T-cell (primary cell): ENCODE measurements around the gene RBKS. TPM values are rescaled to one million over a fixed set of nuclear protein-coding genes. Genes with fewer than 3 reads are reported as not detected.

Experiments used
- ATAC-seq, 4 experiments: fragments of 200-7000 bp in 3 of 4; fragments of 150-1000 bp in 1 of 4; cut with Tn5 transposase; replicated peaks in 1 of 4; 1 replicate in 3 of 4; 2 replicates in 1 of 4; pipeline ENCODE4 v1.10.0; 2021; ENCODE audit warnings: moderate library complexity in 3 of 4, mild to moderate bottlenecking in 2 of 4, moderate number of reproducible peaks in 1 of 4
- CTCF ChIA-PET, 2 donors: fragments of 300-600 bp; sonication (Branson Sonifier 250); formaldehyde crosslinking; loops; one replicate each; lab custom pipeline; 2022; ENCODE audit warnings: antibody characterized with exemption in 2 of 2; lab: Charles Lee
- POLR2A ChIA-PET, 2 donors: fragments of 300-600 bp; sonication (Branson Sonifier 250); formaldehyde crosslinking; loops; one replicate each; lab custom pipeline; 2022; ENCODE audit warnings: antibody characterized with exemption in 2 of 2; lab: Charles Lee
- DNase-seq, 35 experiments: peaks; one replicate each; pipeline versions ENCODE4 v3.0.0 to v3.0.0-alpha.2; 2013 to 2023
- H3K27ac ChIP-seq: one replicate; pipeline ENCODE4 v1.5.1; 2013; ENCODE audit warnings: low read length
- H3K27me3 ChIP-seq, 2 experiments: replicated peaks in 1 of 2; 1 replicate in 1 of 2; 2 replicates in 1 of 2; pipeline versions ENCODE4 v1.6.1 to v1.7.0; 2013; ENCODE audit warnings: low read length in 1 of 2, mixed read lengths in 1 of 2; ENCODE audit not compliant: control insufficient read depth in 2 of 2, insufficient read depth in 2 of 2; ENCODE audit errors: extremely low read depth in 1 of 2
- H3K36me3 ChIP-seq, 2 donors: 1 replicate in 1 of 2; 2 replicates in 1 of 2; pipeline versions ENCODE4 v1.6.1 to v1.7.0; 2013; ENCODE audit warnings: low read length in 1 of 2; ENCODE audit not compliant: control insufficient read depth in 2 of 2, insufficient read depth in 1 of 2; ENCODE audit errors: extremely low read depth in 1 of 2
- H3K4me1 ChIP-seq, 2 experiments: 1 replicate in 1 of 2; 2 replicates in 1 of 2; pipeline versions ENCODE4 v1.6.1 to v1.7.0; 2013; ENCODE audit warnings: low read length in 2 of 2, mixed read lengths in 1 of 2; ENCODE audit not compliant: insufficient read depth in 2 of 2, control insufficient read depth in 1 of 2; ENCODE audit errors: extremely low read depth in 1 of 2
- H3K4me3 ChIP-seq, 2 donors: 1 replicate in 1 of 2; 2 replicates in 1 of 2; pipeline versions ENCODE4 v1.5.1 to v1.7.0; 2013; ENCODE audit warnings: mild to moderate bottlenecking in 2 of 2, low read length in 1 of 2, moderate library complexity in 1 of 2; ENCODE audit not compliant: control insufficient read depth in 1 of 2; ENCODE audit errors: extremely low read depth in 1 of 2
- H3K9me3 ChIP-seq: 2 replicates; pipeline ENCODE4 v1.7.0; 2013
- H3K27ac Mint-ChIP-seq, 2 donors: one replicate each; pipeline ENCODE4 v1.8.0; 2020 to 2021; ENCODE audit warnings: mild to moderate bottlenecking in 2 of 2, mixed read lengths in 2 of 2
- H3K27me3 Mint-ChIP-seq, 2 donors: one replicate each; pipeline ENCODE4 v1.8.0; 2021 to 2022; ENCODE audit warnings: mixed read lengths in 2 of 2
- H3K36me3 Mint-ChIP-seq: one replicate; pipeline ENCODE4 v1.8.0; 2021; ENCODE audit warnings: mixed read lengths
- H3K4me1 Mint-ChIP-seq, 3 donors: one replicate each; pipeline ENCODE4 v1.8.0; 2020 to 2022; ENCODE audit warnings: mixed read lengths in 3 of 3, mild to moderate bottlenecking in 1 of 3
- H3K4me3 Mint-ChIP-seq, 3 donors: one replicate each; pipeline ENCODE4 v1.8.0; 2020 to 2022; ENCODE audit warnings: mild to moderate bottlenecking in 3 of 3, mixed read lengths in 3 of 3, moderate library complexity in 3 of 3
- H3K9me3 Mint-ChIP-seq, 3 donors: one replicate each; pipeline ENCODE4 v1.8.0; 2020 to 2022; ENCODE audit warnings: mixed read lengths in 3 of 3
- WGBS: methylation state at CpG from one replicate; pipeline ENCODE4 v1.1.5; 2013; ENCODE audit warnings: missing lambda C conversion rate; ENCODE audit not compliant: insufficient coverage; 5-methylcytosine and 5-hydroxymethylcytosine counted together
- total RNA-seq, 35 experiments: library from RNA in 6 of 35; stranded (reverse) in 6 of 35; fragments of 120-200 nt in 1 of 35; gene quantifications; one replicate each; pipeline versions ENCODE4 v1.2.1 to v1.2.4 and lab custom pipeline; 2013 to 2026

Gene RBKS
- total RNA-seq, 5 donors from 2014 or later (not counting 1 experiment from before 2014, with no cell fraction given) = 1.1 to 6.7 (median 1.5) TPM

- no peaks in the 10 kb centered on the region for H3K9me3 Mint-ChIP-seq
- H3K4me1 Mint-ChIP-seq = peaks cover 39 to 57% (median 50%) of the 10 kb centered on the region in 3 donors
- Histone ChIP-seq H3K4me3 (no peak overlapping the region), H3K27ac (no peak overlapping the region), H3K27me3 (no peaks in the 10 kb centered on the region), H3K4me1 (no peaks in the 10 kb centered on the region), H3K36me3 (peaks cover 0 to 8% of the 10 kb centered on the region in 2 donors), H3K9me3 (no peaks in the 10 kb centered on the region)
- CTCF ChIA-PET = no interaction called here
- H3K36me3 Mint-ChIP-seq = peaks cover 70% of the 10 kb centered on the region
- WGBS = no CpG with 5 or more reads among the region's 2 CpGs
- ATAC-seq (no peak), DNase-seq (no peak)
- H3K4me3 Mint-ChIP-seq = no peak overlapping the region
- no peak overlapping the region for H3K27ac Mint-ChIP-seq
- POLR2A ChIA-PET = no interaction called here
- no peaks in the 10 kb centered on the region for H3K27me3 Mint-ChIP-seq
Measured at GRCh38 chr2:27903018-27903417, 12.8 kb upstream of the RBKS start.

GRCh38 chr2:27902098-27902497 lies 11.9 kb upstream of the RBKS start:
- peaks cover 73% of the 10 kb centered on the region for H3K36me3 Mint-ChIP-seq
- ChIA-PET CTCF (no interaction called here), POLR2A (no interaction called here)
- no peaks in the 10 kb centered on the region for H3K27me3 Mint-ChIP-seq
- H3K9me3 Mint-ChIP-seq = no peaks in the 10 kb centered on the region
- ATAC-seq = no peak
- H3K4me3 Mint-ChIP-seq = no peak overlapping the region
- peaks cover 0 to 8% of the 10 kb centered on the region in 2 donors for H3K36me3 ChIP-seq
- no peaks in the 10 kb centered on the region for H3K4me1 ChIP-seq
- H3K27ac Mint-ChIP-seq = no peak overlapping the region
- DNase-seq = no peak
- no CpG with 5 or more reads among the region's 1 CpG for WGBS
- peaks cover 48 to 62% (median 54%) of the 10 kb centered on the region in 3 donors for H3K4me1 Mint-ChIP-seq
- H3K27ac ChIP-seq = no peak overlapping the region
- H3K27me3 ChIP-seq = no peaks in the 10 kb centered on the region
- no peak overlapping the region for H3K4me3 ChIP-seq
- no peaks in the 10 kb centered on the region for H3K9me3 ChIP-seq

GRCh38 chr2:27901234-27901633 lies 11.0 kb upstream of the RBKS start:
- ATAC-seq (no peak), DNase-seq (no peak)
- H3K4me1 ChIP-seq = peaks cover 0 to 4% of the 10 kb centered on the region in 2 experiments
- H3K9me3 ChIP-seq = no peaks in the 10 kb centered on the region
- ChIA-PET CTCF (no interaction called here), POLR2A (no interaction called here)
- no peak overlapping the region for H3K27ac ChIP-seq
- H3K4me3 ChIP-seq = no peak overlapping the region
- peaks cover 74% of the 10 kb centered on the region for H3K36me3 Mint-ChIP-seq
- H3K9me3 Mint-ChIP-seq = no peaks in the 10 kb centered on the region
- no peak overlapping the region for H3K27ac Mint-ChIP-seq
- no peak overlapping the region for H3K4me3 Mint-ChIP-seq
- H3K27me3 Mint-ChIP-seq = no peaks in the 10 kb centered on the region
- H3K36me3 ChIP-seq = peaks cover under 1 to 15% of the 10 kb centered on the region in 2 donors
- H3K27me3 ChIP-seq = no peaks in the 10 kb centered on the region
- H3K4me1 Mint-ChIP-seq = peaks cover 50 to 67% (median 55%) of the 10 kb centered on the region in 3 donors
- no CpG with 5 or more reads among the region's 1 CpG for WGBS

- H3K4me3 Mint-ChIP-seq = no peak overlapping the region
- peaks cover 4 to 5% of the 10 kb centered on the region in 2 experiments for H3K4me1 ChIP-seq
- H3K4me1 Mint-ChIP-seq = peaks cover 47 to 67% (median 59%) of the 10 kb centered on the region in 3 donors
- H3K27ac Mint-ChIP-seq = peak overlapping the region; percentile 36 to 64
- no peak overlapping the region for H3K27ac ChIP-seq
- ChIA-PET POLR2A (no interaction called here), CTCF (no interaction called here)
- H3K36me3 ChIP-seq = peaks cover 3 to 20% of the 10 kb centered on the region in 2 donors
- DNase-seq (peak in 1 of 35 experiments; percentile 42), ATAC-seq (peak in 1 of 4 experiments; percentile 84)
- H3K9me3 ChIP-seq = no peaks in the 10 kb centered on the region
- H3K4me3 ChIP-seq = no peak overlapping the region
- no peaks in the 10 kb centered on the region for H3K27me3 Mint-ChIP-seq
- no peaks in the 10 kb centered on the region for H3K27me3 ChIP-seq
- no peaks in the 10 kb centered on the region for H3K9me3 Mint-ChIP-seq
- peaks cover 69% of the 10 kb centered on the region for H3K36me3 Mint-ChIP-seq
Measured at GRCh38 chr2:27897717-27898116, 7.5 kb upstream of the RBKS start.

GRCh38 chr2:27893006-27893405 lies 2.8 kb upstream of the RBKS start:
- Mint-ChIP-seq H3K27ac (peak overlapping the region in 1 of 2 donors; percentile 11), H3K36me3 (peaks cover 41% of the 10 kb centered on the region), H3K27me3 (peaks cover 0 to 1% of the 10 kb centered on the region in 2 donors), H3K9me3 (no peaks in the 10 kb centered on the region), H3K4me1 (peaks cover 69 to 79% (median 79%) of the 10 kb centered on the region in 3 donors), H3K4me3 (peak overlapping the region in 1 of 3 donors; percentile 9)
- Histone ChIP-seq H3K36me3 (peaks cover 3 to 12% of the 10 kb centered on the region in 2 donors), H3K9me3 (no peaks in the 10 kb centered on the region), H3K27ac (no peak overlapping the region), H3K4me3 (no peak overlapping the region), H3K27me3 (no peaks in the 10 kb centered on the region), H3K4me1 (peaks cover 19 to 25% of the 10 kb centered on the region in 2 experiments)
- ChIA-PET POLR2A (interaction anchor here (0.6 to 1.0 kb wide), 4 partner anchors 14 to 96 kb away, joined by 3 to 8 read pairs (median 3); no protein-coding TSS in a partner anchor), CTCF (interaction anchor here in 1 of 2 donors (0.5 kb wide), 1 partner anchor 498 kb away, joined by 3 read pairs; no protein-coding TSS in a partner anchor)
- WGBS = no CpG with 5 or more reads among the region's 3 CpGs
- DNase-seq = peak in 1 of 35 experiments; percentile 31
- no peak for ATAC-seq

- H3K27me3 Mint-ChIP-seq = peaks cover 0 to 1% of the 10 kb centered on the region in 2 donors
- no peak for ATAC-seq
- ChIA-PET CTCF (no interaction called here), POLR2A (interaction anchor here (0.6 to 1.0 kb wide), 4 partner anchors 28 to 74 kb away, joined by 3 to 9 read pairs (median 3); no protein-coding TSS in a partner anchor)
- Histone ChIP-seq H3K27ac (peak overlapping the region; percentile 99), H3K27me3 (no peaks in the 10 kb centered on the region), H3K9me3 (no peaks in the 10 kb centered on the region), H3K4me1 (peaks cover 16 to 25% of the 10 kb centered on the region in 2 experiments), H3K4me3 (no peak overlapping the region), H3K36me3 (peaks cover 3 to 10% of the 10 kb centered on the region in 2 donors)
- H3K36me3 Mint-ChIP-seq = peaks cover 28% of the 10 kb centered on the region
- H3K4me1 Mint-ChIP-seq = peaks cover 56 to 66% (median 66%) of the 10 kb centered on the region in 3 donors
- no peak for DNase-seq
- no peaks in the 10 kb centered on the region for H3K9me3 Mint-ChIP-seq
- H3K27ac Mint-ChIP-seq = peak overlapping the region; percentile 36 to 100
- 86% methylated on average over 3 of the region's 5 CpGs for WGBS
- peak overlapping the region; percentile 96 to 99 (median 98) for H3K4me3 Mint-ChIP-seq
Measured at GRCh38 chr2:27891673-27892105, 1.5 kb upstream of the RBKS start.
